GM12874 (cell line): ENCODE measurements around the gene THRA.

Experiments
- CTCF ChIP-seq: IDR thresholded peaks from 2 replicates; pipeline ENCODE4 v1.5.1; 2011; ENCODE audit warnings: low read depth, mild to moderate bottlenecking, control low read depth, low read length, moderate library complexity; ENCODE audit not compliant: insufficient read depth

THRA gene

GRCh38 chr17:40097931-40098845 lies 35.4 kb downstream of the THRA start:
- no peak for TF ChIP-seq CTCF

DNA sequence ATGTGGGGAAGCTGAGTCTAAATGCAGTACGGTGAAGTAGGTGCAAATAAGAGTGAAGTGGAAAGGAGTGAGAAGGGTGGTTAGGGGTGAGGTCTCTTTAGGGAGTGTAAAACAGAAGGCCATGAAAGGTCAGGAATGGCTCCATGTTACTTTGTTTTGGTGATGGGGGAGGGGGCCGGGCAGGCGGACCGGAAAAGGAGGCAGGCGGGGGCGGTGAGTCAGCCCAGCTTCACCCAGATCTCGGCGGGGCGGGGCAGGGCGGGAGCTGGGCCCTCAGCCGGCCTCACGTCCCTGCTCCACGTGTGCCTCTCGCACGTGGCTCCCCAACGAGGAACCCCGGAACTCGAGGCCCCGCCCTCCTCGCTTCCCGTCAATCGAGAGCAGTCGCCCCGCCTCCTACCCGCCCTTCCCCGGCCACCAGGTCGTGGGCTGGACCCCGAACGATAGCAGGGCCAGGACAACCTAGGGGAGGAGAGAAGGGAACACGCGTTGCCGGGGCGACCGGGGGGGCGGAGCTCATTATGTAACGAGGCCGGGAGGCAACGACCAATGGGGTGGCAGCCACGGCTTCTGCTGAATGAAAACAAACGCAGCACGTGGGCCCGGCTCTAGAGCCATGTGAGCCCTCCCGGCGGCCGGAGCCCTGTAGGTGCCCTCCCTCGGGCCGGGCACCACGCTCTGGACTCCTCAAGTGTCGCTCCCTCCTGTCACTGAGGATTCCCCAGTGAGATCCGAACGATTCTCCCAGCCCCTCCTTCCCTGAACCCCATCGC lies 36.3 kb downstream of the THRA start:
- no peak for TF ChIP-seq CTCF

- no peak for TF ChIP-seq CTCF
Observed at GRCh38 chr17:40099619-40100418, 37.1 kb downstream of the THRA start.

- no peak for TF ChIP-seq CTCF
Observed at GRCh38 chr17:40100419-40100668, 37.6 kb downstream of the THRA start, which contains the start of gene NR1D1. TSS of gene NR1D1 (minus strand) at chr17:40100589. CDS start at chr17:40100094, 495 bp downstream.

DNA sequence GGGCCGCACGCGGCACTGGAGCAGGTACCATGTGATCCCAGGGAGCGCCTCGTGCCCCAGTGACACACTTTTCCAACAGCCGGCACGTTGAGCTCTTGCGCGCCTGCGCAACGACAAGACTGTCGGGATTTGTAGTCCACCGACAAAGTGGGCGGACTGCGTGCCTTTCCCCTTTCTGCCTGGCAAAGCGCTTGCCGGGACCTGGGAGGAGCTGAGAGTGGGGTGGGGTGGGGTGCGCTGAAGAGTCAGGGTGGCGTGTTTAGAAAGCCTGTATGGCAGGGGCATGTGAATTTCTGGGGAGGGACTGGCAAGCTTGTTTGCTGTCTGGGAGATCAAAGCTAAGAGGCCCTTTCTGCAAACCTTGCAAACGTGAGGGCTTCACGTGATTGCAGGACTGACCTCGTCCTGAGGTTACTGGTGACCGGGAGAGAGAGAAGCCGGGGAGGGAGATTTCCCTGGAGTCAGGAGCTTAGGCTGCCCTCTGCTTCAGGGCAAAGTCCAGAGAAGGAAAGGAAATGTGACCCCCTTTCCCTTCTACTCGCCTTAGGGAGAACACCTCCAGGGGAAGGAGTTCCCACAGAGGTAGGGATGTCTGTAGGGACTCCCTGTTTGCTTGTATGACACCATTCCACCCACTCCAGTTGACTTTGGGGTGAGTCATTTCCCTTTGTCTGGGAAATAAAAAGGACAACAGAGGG lies 38.1 kb downstream of the THRA start:
- TF ChIP-seq CTCF, result no peak

GRCh38 chr17:40101367-40102210 lies 38.8 kb downstream of the THRA start:
- no peak for TF ChIP-seq CTCF
